Measurements from ENCODE around the gene UBE2G2.

DNA sequence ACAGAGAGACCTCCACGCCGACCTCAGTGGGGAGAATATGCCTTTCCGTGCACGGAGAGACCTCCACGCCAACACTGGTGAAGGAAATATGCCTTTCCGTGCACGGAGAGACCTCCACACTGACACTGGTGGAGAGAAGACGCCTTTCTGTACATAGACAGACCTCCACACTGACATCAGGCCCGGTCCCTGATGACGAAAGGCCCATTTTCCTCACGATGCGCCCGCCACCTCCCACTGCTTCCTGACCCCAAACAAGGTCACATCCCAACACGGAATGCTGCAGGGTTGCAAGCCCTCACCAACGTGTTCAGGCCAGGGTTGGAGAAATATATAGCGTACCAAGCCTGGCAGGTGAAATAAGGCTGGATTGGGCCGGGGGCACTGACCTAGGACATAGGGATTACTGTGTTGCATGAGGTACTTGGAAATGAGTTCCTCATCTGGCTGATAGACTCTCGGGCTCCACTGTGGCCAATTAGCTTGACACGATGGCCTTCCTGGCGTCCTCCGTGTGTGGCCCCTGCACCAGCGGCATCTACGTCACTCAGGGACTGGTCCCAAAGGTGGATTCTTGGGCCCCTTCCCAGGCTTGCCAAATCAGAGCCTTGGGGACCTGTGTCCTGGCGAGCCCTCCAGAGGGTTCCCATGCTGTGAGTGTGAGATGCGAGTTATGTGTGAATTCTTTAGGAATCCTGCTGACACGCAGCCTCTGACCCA, 32.8 kb upstream of the UBE2G2 start:
- no peak for TF ChIP-seq EZH2 (IDR thresholded peaks at IDR 0.05; ENCODE audit: borderline replicate concordance, low read depth, low read length, poor library complexity, severe bottlenecking)
- TF ChIP-seq, protein P1, sequence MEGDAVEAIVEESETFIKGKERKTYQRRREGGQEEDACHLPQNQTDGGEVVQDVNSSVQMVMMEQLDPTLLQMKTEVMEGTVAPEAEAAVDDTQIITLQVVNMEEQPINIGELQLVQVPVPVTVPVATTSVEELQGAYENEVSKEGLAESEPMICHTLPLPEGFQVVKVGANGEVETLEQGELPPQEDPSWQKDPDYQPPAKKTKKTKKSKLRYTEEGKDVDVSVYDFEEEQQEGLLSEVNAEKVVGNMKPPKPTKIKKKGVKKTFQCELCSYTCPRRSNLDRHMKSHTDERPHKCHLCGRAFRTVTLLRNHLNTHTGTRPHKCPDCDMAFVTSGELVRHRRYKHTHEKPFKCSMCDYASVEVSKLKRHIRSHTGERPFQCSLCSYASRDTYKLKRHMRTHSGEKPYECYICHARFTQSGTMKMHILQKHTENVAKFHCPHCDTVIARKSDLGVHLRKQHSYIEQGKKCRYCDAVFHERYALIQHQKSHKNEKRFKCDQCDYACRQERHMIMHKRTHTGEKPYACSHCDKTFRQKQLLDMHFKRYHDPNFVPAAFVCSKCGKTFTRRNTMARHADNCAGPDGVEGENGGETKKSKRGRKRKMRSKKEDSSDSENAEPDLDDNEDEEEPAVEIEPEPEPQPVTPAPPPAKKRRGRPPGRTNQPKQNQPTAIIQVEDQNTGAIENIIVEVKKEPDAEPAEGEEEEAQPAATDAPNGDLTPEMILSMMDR (conservative IDR thresholded peaks at IDR 0.05; ENCODE audit: low read depth, low read length): no peak

All from A673 (cell line).